HCT116 (cell line): ENCODE results near the gene SCN1B. TPM values are rescaled to one million over a fixed set of nuclear protein-coding genes. Genes with fewer than 3 reads are reported as not detected.

Experiments used
- ATAC-seq: fragments of 200-7000 bp; cut with Tn5 transposase; 2 replicates; pipeline ENCODE4 v1.9.1; 2020; ENCODE audit warnings: mild to moderate bottlenecking, moderate library complexity
- BruUV-seq: library from RNA; stranded (reverse); fragments of 400-500 nt; replicated peaks from 2 replicates; lab custom pipeline; 2021; lab: Mats Ljungman, UMichigan
- CTCF ChIA-PET: fragments of 300-600 bp; sonication (Branson Sonifier 250); formaldehyde crosslinking; loops from one replicate; lab custom pipeline; 2021; ENCODE audit warnings: antibody characterized with exemption; lab: Charles Lee
- POLR2A ChIA-PET: fragments of 300-600, 350-600 bp; sonication (Branson Sonifier 250); formaldehyde crosslinking; loops from one replicate; lab custom pipeline; 2021; ENCODE audit warnings: antibody characterized with exemption; lab: Charles Lee
- RAD21 ChIA-PET, 2 experiments: fragments of 300-600 bp; sonication (Branson Sonifier 250); formaldehyde crosslinking; loops; one replicate each; lab custom pipeline; 2023; ENCODE audit warnings: low total read pairs in 2 of 2; ENCODE audit not compliant: uncharacterized antibody in 2 of 2, unreplicated experiment in 2 of 2, low non-redundant PET in 1 of 2; lab: Charles Lee
- DNase-seq: peaks from one replicate; pipeline ENCODE4 v3.0.0-alpha.2; 2010; ENCODE audit warnings: low read depth, low spot score
- H2AFZ ChIP-seq: fragments of 200-600 bp; shearing (Covaris generic), sonication (generic); 2 replicates; pipeline ENCODE4 v1.6.1; 2017; ENCODE audit warnings: low read depth, mixed run types, mixed read lengths, antibody characterized with exemption, low read length; ENCODE audit not compliant: poor library complexity, severe bottlenecking
- H3K27ac ChIP-seq: 2 replicates; pipeline ENCODE4 v1.5.1; 2012; ENCODE audit warnings: low read depth, low read length
- H3K27me3 ChIP-seq: fragments of 200-600 bp; sonication (generic); 2 replicates; pipeline ENCODE4 v1.6.1; 2016; ENCODE audit warnings: mixed run types, low read length, mixed read lengths; ENCODE audit not compliant: insufficient read depth
- H3K36me3 ChIP-seq, 2 experiments: fragments of 200-500 bp in 1 of 2; fragments of 200-600 bp in 1 of 2; sonication (Bioruptor generic) in 1 of 2; sonication (generic) in 1 of 2; 2 replicates each; pipeline versions ENCODE4 v1.5.1 to v1.6.1; 2014 to 2016; ENCODE audit warnings: low read length in 2 of 2, inconsistent platforms in 1 of 2, mixed read lengths in 1 of 2, mixed run types in 1 of 2; ENCODE audit not compliant: insufficient read depth in 2 of 2, control insufficient read depth in 1 of 2
- H3K4me1 ChIP-seq, 2 experiments: fragments of 200-600 bp in 1 of 2; sonication (generic) in 1 of 2; 2 replicates each; pipeline versions ENCODE4 v1.5.1 to v1.6.1; 2012 to 2017; ENCODE audit warnings: low read length in 2 of 2, inconsistent platforms in 1 of 2, mild to moderate bottlenecking in 1 of 2, mixed read lengths in 1 of 2, mixed run types in 1 of 2, moderate library complexity in 1 of 2; ENCODE audit not compliant: insufficient read depth in 2 of 2, control insufficient read depth in 1 of 2
- H3K4me2 ChIP-seq: fragments of 200-600 bp; sonication (generic); 2 replicates; pipeline ENCODE4 v1.6.1; 2017; ENCODE audit warnings: mixed run types, low read length, mixed read lengths
- H3K4me3 ChIP-seq, 2 experiments: fragments of 200-600 bp in 1 of 2; sonication (generic) in 1 of 2; replicated peaks in 1 of 2; 2 replicates each; pipeline ENCODE4 v1.5.1; 2011 to 2016; ENCODE audit warnings: low read length in 2 of 2, control low read depth in 1 of 2, low read depth in 1 of 2, mild to moderate bottlenecking in 1 of 2, mixed read lengths in 1 of 2, mixed run types in 1 of 2
- H3K79me2 ChIP-seq: fragments of 200-600 bp; sonication (generic); 2 replicates; pipeline ENCODE4 v1.6.1; 2017; ENCODE audit warnings: mild to moderate bottlenecking, mixed run types, low read length, moderate library complexity, mixed read lengths; ENCODE audit not compliant: insufficient read depth
- H3K9ac ChIP-seq: fragments of 200-600 bp; sonication (generic); 2 replicates; pipeline ENCODE4 v1.6.1; 2016; ENCODE audit warnings: low read length, mixed read lengths
- H3K9me2 ChIP-seq: fragments of 200-600 bp; sonication (generic), shearing (Covaris generic); 2 replicates; pipeline ENCODE4 v1.6.1; 2017; ENCODE audit warnings: mixed run types, mild to moderate bottlenecking, moderate library complexity; ENCODE audit not compliant: insufficient read depth
- H3K9me3 ChIP-seq, 2 experiments: fragments of 200-500 bp in 1 of 2; fragments of 200-600 bp in 1 of 2; sonication (Bioruptor generic) in 1 of 2; sonication (generic) in 1 of 2; 2 replicates each; pipeline ENCODE4 v1.6.1; 2014 to 2017; ENCODE audit warnings: low read length in 2 of 2, mixed read lengths in 2 of 2, inconsistent platforms in 1 of 2, low read depth in 1 of 2, mild to moderate bottlenecking in 1 of 2, mixed run types in 1 of 2, moderate library complexity in 1 of 2; ENCODE audit not compliant: control insufficient read depth in 1 of 2, insufficient read depth in 1 of 2
- H4K20me1 ChIP-seq: fragments of 200-600 bp; sonication (generic), shearing (Covaris generic); 2 replicates; pipeline ENCODE4 v1.6.1; 2017; ENCODE audit warnings: mixed run types, mild to moderate bottlenecking, moderate library complexity; ENCODE audit not compliant: insufficient read depth
- EZH2 ChIP-seq: fragments of 200-600 bp; sonication (generic); IDR thresholded peaks from 2 replicates; pipeline ENCODE4 v1.6.1; 2017; ENCODE audit warnings: antibody characterized with exemption, mixed run types
- EZH2phosphoT487 ChIP-seq: fragments of 200-600 bp; IDR thresholded peaks from 2 replicates; pipeline ENCODE4 v1.6.1; 2018; ENCODE audit warnings: antibody characterized with exemption, borderline replicate concordance
- JUND ChIP-seq: IDR thresholded peaks from 2 replicates; pipeline ENCODE4 v1.6.1; 2012
- MAX ChIP-seq: IDR thresholded peaks from 2 replicates; pipeline ENCODE4 v1.6.1; 2012
- POLR2A ChIP-seq: IDR thresholded peaks from 2 replicates; pipeline ENCODE4 v1.7.0; 2011; ENCODE audit warnings: borderline replicate concordance; ENCODE audit not compliant: insufficient read depth, insufficient read length; ENCODE audit errors: extremely low read depth
- SP1 ChIP-seq: IDR thresholded peaks from 2 replicates; pipeline ENCODE4 v1.6.1; 2012; ENCODE audit warnings: low read depth
- TCF7L2 ChIP-seq: IDR thresholded peaks from 2 replicates; pipeline ENCODE4 v1.7.0; 2011; ENCODE audit warnings: borderline replicate concordance, inconsistent platforms; ENCODE audit not compliant: insufficient read depth, insufficient read length; ENCODE audit errors: extremely low read depth
- YY1 ChIP-seq: IDR thresholded peaks from 2 replicates; pipeline ENCODE4 v1.6.1; 2011; ENCODE audit warnings: low read length, low read depth, moderate library complexity, mild to moderate bottlenecking; ENCODE audit not compliant: insufficient replicate concordance; ENCODE audit errors: extremely low read depth
- intact Hi-C: fragments of 100-400 bp; cut with micrococcal nuclease; formaldehyde crosslinking; loops from 2 replicates; pipeline ENCODE4 v1.10.0; 2022
- total RNA-seq: library from RNA; stranded (reverse); gene quantifications from one replicate; pipeline ENCODE4 v1.2.1, GENCODE V29; 2021; ENCODE audit not compliant: unreplicated experiment
- TF ChIP-seq, protein P1 (sequence below), 3 experiments: fragments of 200-600 bp in 1 of 3; sonication (generic) in 1 of 3; IDR thresholded peaks in 2 of 3; conservative IDR thresholded peaks in 1 of 3; 2 replicates each; pipeline ENCODE4 v1.5.1; 2012 to 2017; ENCODE audit warnings: low read depth in 2 of 3, low read length in 2 of 3, antibody characterized with exemption in 1 of 3, borderline replicate concordance in 1 of 3, control low read depth in 1 of 3, mild to moderate bottlenecking in 1 of 3, mixed read lengths in 1 of 3, mixed run types in 1 of 3, moderate library complexity in 1 of 3; ENCODE audit not compliant: insufficient read depth in 1 of 3

The SCN1B gene
- total RNA-seq, 1 experiment from 2014 or later, result 6.6 TPM

- no peak for TF ChIP-seq POLR2A
- TF ChIP-seq TCF7L2, result no peak
- no peak for TF ChIP-seq SP1
- TF ChIP-seq, all 23 proteins: peak for 0
- H3K79me2 ChIP-seq, result no peaks in the 10 kb centered on the region
- RAD21 ChIA-PET, result no interaction called here
- no peaks in the 10 kb centered on the region for H3K4me1 ChIP-seq
- BruUV-seq, result no TSS peak
- H4K20me1 ChIP-seq, result no peaks in the 10 kb centered on the region
- no peak for ATAC-seq
- DNase-seq, result no peak
- peaks cover 0 to 3% of the 10 kb centered on the region in 2 experiments; a peak in 1 of 4 replicates for H3K9me3 ChIP-seq
- H3K27me3 ChIP-seq, result no peaks in the 10 kb centered on the region
- H3K9ac ChIP-seq, result no peak overlapping the region
- CTCF ChIA-PET, result no interaction called here
- H3K9me2 ChIP-seq, result no peaks in the 10 kb centered on the region; the same call in 1 of the 2 replicates
- H3K27ac ChIP-seq, result no peak overlapping the region
- H2AFZ ChIP-seq, result no peak overlapping the region
- no peak overlapping the region for H3K4me3 ChIP-seq
- POLR2A ChIA-PET, result no interaction called here
- H3K4me2 ChIP-seq, result no peak overlapping the region
- intact Hi-C loops, result no loop called here
- no peaks in the 10 kb centered on the region for H3K36me3 ChIP-seq
These were observed 42.2 kb upstream of the SCN1B start for GRCh38 chr19:34988119-34988518.

DNA sequence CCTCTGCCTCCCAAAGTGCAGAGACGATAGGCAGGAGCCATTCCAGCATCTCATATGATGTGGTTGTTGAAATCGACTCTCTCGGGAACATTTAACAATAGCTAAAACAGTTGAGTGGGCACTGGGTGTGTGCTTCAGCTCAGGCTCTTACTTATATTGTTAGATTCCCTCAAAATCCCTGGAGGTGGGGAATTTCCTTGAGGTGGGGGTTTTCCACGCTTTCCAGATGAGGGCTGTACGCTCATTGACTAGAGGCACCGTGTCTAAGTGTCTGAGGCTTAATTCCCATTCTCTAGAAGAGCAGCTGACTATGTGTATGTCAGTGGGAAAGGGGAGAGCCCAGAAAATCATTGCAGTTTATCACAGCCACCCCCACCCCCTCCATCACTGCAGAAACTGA lies 41.0 kb upstream of the SCN1B start:
- H3K4me1 ChIP-seq, result no peaks in the 10 kb centered on the region
- peaks cover 0 to 3% of the 10 kb centered on the region in 2 experiments; a peak in 1 of 4 replicates for H3K9me3 ChIP-seq
- CTCF ChIA-PET, result no interaction called here
- RAD21 ChIA-PET, result no interaction called here
- no peak overlapping the region for H3K4me2 ChIP-seq
- no peaks in the 10 kb centered on the region for H4K20me1 ChIP-seq
- no peak overlapping the region for H2AFZ ChIP-seq
- H3K27me3 ChIP-seq, result no peaks in the 10 kb centered on the region
- no peak overlapping the region for H3K9ac ChIP-seq
- POLR2A ChIA-PET, result no interaction called here
- intact Hi-C loops, result no loop called here
- no TSS peak for BruUV-seq
- no peaks in the 10 kb centered on the region; the same call in 1 of the 2 replicates for H3K9me2 ChIP-seq
- TF ChIP-seq YY1 (no peak), MAX (no peak), EZH2phosphoT487 (no peak), EZH2 (no peak), POLR2A (no peak), JUND (no peak)
- TF ChIP-seq, protein P1, sequence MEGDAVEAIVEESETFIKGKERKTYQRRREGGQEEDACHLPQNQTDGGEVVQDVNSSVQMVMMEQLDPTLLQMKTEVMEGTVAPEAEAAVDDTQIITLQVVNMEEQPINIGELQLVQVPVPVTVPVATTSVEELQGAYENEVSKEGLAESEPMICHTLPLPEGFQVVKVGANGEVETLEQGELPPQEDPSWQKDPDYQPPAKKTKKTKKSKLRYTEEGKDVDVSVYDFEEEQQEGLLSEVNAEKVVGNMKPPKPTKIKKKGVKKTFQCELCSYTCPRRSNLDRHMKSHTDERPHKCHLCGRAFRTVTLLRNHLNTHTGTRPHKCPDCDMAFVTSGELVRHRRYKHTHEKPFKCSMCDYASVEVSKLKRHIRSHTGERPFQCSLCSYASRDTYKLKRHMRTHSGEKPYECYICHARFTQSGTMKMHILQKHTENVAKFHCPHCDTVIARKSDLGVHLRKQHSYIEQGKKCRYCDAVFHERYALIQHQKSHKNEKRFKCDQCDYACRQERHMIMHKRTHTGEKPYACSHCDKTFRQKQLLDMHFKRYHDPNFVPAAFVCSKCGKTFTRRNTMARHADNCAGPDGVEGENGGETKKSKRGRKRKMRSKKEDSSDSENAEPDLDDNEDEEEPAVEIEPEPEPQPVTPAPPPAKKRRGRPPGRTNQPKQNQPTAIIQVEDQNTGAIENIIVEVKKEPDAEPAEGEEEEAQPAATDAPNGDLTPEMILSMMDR (IDR thresholded peaks at IDR 0.05 in 2 of 3, conservative IDR thresholded peaks at IDR 0.05 in 1 of 3; ENCODE audit: borderline replicate concordance in 1 of 3, insufficient read depth in 1 of 3, low read depth in 2 of 3, low read length in 2 of 3), result no peak
- TF ChIP-seq, all 23 proteins: peak for 0
- Histone ChIP-seq H3K27ac (no peak overlapping the region), H3K79me2 (no peaks in the 10 kb centered on the region), H3K36me3 (no peaks in the 10 kb centered on the region), H3K4me3 (no peak overlapping the region)
- DNase-seq (no peak), ATAC-seq (no peak)
